GM19395 (cell line): Measurements from ENCODE around the gene ZFYVE19.
A peak's percentile ranks its signal among the peaks of the same experiment; 100 is the strongest.
"Not testable (repeated sequence)": the region's sequence is repeated elsewhere in the genome, so short reads cannot be mapped to it uniquely, and the experiment has no call there.

Experiments used
- ATAC-seq: cut with Tn5 transposase; IDR thresholded peaks from one replicate; pipeline ENCODE4 v1.9.1; 2021; ENCODE audit warnings: mild to moderate bottlenecking, moderate library complexity; ENCODE audit not compliant: unreplicated experiment

Gene ZFYVE19

GRCh38 chr15:40845036-40845435 lies 38.1 kb downstream of the ZFYVE19 start:
- no peak for ATAC-seq

DNA sequence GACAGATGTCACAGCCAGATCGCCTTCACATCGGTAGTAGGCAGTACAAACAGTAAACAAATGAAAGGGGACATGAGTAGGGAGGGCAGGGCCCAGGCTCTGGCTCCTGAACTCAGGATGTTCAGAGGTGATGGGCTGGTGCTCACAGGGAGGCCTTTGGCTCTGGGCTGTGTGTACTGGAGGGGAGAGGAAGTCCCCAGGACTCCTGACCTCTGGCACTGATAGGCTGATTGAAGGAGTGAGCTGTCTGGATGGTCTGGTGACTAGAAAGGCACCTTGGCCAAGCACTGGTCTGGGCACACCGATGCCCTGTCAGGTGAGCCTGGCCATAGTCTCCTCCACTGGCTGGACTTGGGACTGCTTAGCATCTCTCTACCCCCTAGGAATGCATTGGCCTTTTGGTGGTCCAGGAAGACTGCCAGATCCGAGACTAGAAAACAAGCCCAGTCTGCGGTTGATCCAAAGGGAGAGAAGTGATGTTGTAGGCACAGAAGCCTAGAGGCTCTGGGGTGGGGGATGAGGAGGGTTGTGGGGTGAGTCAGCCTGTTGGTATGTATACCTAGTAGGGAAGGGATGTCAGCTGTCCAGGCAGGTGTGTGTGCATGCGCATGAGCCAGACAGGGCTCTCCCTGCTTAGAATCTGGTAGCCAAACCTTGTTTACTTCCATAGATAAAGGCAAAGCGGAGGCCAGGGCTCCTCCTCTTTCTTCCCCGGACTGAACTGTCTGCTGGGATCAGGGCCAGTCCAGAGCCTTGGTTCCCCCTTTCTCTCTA lies 38.8 kb downstream of the ZFYVE19 start:
- no peak for ATAC-seq

DNA sequence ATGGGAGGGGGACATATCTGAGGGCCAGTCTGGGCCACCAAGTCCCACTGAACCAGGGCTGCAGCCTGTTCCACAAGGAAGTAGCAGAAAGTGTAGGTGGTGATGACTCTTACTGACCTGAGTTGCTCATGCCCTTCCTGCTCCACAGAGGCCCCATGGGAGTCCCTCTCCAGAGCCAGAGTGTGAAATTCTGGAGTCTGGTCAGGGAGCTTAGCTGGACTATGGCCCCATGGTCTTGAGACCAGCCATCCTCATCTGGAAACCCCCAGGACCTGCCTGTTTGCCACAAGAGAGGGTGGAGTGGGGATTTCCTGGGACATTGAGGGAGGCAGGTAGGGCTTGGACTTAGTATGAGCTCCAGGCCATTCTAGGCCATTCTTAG lies 39.9 kb downstream of the ZFYVE19 start:
- ATAC-seq = no peak

DNA sequence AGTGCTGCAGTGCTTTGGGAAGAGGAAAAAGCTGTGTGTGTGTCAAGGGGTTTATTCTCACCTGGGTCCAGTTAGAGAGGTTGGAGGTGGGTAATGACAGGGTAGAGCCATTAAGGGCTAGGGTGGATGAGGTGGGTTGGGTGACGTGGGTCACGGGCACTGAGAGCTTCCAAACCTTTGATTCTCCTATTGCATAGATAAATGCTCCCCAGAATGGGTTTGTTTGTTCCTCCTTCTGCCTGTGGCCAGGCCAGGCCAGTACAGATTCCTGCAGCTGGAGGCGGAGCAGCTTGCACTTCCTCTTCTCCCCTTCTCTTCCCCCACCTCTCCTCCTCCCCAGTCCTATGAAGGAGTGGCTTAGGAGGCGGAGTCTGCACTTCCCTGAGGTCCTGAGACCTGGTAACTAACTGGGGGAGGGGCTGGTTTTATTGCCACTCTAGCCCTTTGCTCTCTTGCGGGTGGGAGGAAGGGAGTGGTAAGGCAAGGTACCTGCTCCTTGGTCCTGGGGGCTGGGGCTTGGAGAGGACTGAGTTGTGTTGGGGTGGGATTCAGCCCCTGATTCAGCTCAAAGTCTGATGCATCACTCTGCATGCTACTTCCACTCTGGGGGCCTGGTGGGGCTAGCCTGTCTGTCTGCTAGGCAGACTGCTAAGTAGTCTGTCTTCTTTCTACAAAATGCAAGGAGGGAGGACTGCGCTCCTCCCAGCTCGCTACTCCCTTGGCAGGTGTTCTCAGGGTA lies 40.5 kb downstream of the ZFYVE19 start:
- ATAC-seq = peak; percentile 70

DNA sequence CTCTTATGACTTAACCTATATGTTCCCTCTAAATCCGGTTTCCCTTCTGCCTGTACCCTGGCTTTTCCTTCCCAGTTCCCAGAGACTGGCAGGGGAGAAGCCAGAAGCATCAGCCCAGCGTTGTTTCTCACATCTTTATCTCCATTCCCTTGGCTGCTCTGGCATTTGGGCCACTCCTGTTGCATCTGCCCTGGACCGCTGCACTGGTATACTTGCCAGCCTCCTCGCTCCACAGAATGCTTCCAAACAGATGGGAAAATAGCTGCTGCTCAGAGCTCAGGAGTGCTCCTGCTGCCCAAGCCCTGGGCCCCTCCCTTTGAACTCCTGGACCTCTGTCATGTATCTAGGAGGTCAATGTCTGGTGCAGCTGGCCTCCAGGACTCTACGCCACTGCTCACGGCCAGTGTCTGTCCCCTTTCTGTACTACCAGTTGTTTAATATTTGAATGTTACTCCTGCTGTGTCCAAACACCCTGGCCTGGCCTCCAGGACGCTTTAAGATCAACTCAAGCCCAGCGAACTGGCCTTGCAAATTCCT lies 43.8 kb downstream of the ZFYVE19 start:
- no peak for ATAC-seq

DNA sequence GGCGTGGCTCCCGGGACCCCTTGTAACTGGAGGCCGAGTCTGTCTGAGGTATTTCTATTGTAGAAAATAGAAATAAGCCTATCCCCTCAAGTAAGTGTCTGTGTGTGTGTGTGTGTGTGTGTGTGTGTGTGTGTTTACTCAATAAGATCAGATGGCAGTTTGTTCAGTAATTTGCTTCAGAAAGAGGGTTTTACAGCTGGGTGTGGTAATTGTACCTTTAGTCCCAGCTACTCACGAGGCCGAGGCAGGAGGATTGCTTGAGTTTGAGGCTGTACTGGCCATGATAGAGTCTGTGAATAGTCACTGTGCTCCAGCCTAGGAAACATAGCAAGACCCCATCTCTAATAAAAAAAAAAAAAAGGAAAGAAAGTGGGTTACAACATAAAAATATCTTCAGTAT lies 45.6 kb downstream of the ZFYVE19 start:
- no peak for ATAC-seq

DNA sequence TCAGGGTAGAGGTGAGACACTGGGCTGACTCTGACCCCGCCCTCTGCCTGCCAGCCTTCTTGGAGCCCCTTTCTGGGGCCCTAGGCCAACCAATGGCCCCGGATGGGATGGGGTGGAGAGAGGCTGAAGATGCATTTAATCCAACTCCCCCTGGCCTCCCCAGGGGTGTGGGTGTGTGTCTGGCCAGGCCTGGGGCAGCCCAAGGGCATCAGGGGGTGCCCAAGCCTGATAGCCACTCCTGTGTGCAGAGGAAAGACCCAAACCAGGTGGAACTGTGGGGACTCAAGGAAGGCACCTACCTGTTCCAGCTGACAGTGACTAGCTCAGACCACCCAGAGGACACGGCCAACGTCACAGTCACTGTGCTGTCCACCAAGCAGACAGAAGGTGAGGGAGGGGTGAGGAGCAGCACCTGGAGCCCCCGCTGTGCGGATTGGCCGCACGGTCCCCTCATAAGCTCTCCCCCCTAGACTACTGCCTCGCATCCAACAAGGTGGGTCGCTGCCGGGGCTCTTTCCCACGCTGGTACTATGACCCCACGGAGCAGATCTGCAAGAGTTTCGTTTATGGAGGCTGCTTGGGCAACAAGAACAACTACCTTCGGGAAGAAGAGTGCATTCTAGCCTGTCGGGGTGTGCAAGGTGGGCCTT lies 46.5 kb downstream of the ZFYVE19 start:
- no peak for ATAC-seq

GRCh38 chr15:40854161-40854560 lies 47.3 kb downstream of the ZFYVE19 start:
- no peak for ATAC-seq

- ATAC-seq = no peak
Measured at GRCh38 chr15:40855706-40856234, 48.9 kb downstream of the ZFYVE19 start.

GRCh38 chr15:40856746-40857145 lies 49.9 kb downstream of the ZFYVE19 start:
- ATAC-seq = no peak

- ATAC-seq = peak; percentile 62
Measured at GRCh38 chr15:40857601-40858341, 50.9 kb downstream of the ZFYVE19 start.

- ATAC-seq = no peak
Measured at GRCh38 chr15:40858706-40859105, 51.8 kb downstream of the ZFYVE19 start.

DNA sequence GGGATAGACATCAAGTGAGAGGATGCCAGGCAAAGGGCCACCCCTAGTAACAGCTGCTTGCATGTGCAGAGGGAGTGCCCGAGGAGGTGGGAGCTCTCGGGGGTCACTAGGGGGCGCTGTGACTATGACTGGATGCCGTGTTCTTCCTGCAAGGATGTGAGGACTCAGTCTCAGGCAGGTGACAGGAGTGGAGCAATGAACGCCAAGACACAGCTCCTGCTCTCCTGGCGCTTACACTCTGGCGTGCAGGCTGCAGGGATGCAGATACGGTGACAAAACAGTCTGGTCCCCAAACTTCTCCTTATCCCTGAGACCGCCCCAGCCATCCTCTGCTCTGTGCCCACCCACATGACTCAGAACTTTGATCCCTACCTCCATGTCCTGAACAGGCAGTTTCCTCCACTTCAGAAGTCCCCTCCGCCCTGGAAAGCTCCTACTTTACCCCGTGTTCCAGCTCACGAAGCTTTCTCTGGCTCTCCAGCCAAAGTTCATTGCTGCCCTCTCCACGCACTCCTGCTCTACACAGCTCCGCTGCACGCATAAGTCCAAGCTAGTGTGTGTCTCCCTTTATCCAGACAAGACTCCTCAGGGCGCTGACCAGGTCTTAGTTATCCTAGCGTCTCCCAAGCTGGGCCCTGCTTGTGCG lies 52.4 kb downstream of the ZFYVE19 start:
- ATAC-seq = peak; percentile 60

DNA sequence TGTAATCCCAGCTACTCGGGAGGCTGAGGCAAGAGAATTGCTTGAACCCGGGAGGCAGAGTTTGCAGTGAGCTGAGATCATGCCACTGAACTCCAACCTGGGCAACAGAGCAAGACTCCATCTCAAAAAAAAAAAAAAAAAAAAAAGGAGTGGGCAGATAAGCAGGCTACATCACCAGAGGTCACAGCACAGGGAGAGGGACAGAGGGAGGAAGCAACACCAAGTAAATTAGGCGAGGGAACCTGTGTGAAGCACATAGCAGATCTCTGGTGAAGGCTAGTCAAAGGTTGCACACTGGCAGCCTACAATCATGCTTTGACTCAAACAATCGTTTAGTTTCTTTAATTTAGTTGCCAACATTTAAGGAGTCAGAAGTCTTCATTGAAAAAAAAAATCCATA lies 54.3 kb downstream of the ZFYVE19 start:
- ATAC-seq = not testable (repeated sequence)

DNA sequence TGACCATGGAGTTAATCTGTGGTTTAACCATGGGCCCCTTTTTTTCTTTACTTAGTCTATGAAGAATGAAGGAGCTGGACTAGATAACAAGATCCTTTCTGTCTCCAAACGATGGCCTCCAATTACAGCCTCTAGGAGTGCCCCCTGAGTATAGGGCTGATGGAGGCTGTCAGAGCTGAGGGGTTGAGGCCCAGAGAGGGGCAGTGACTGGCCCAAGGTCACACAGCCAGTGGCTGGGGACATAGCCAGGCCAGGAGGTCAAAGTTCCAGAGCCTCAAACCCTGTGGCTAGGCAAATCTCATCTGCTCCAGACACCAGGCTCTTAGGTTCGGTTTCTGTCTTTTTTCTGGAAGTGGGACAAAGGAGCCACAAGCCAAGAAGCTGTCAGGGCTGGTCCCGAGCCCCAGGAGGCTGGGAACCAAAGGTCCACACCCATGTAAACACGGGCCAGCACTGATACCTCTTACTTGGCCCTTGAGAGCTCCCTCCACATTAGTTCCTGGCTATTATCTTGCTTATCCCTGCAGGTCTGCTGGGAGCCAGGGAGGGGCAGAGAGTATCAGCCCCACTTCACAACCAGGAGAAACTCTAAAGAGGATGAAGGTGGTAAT lies 56.9 kb downstream of the ZFYVE19 start:
- ATAC-seq = no peak
